T-helper 1 cell (primary cell): Measurements from ENCODE around the gene RTN3.
"Not testable (repeated sequence)": the region's sequence is repeated elsewhere in the genome, so short reads cannot be mapped to it uniquely, and the experiment has no call there.

Source experiments
- DNase-seq, 5 donors: peaks; one replicate each; pipeline ENCODE4 v3.0.0-alpha.2; 2012 to 2020

Gene RTN3

DNA sequence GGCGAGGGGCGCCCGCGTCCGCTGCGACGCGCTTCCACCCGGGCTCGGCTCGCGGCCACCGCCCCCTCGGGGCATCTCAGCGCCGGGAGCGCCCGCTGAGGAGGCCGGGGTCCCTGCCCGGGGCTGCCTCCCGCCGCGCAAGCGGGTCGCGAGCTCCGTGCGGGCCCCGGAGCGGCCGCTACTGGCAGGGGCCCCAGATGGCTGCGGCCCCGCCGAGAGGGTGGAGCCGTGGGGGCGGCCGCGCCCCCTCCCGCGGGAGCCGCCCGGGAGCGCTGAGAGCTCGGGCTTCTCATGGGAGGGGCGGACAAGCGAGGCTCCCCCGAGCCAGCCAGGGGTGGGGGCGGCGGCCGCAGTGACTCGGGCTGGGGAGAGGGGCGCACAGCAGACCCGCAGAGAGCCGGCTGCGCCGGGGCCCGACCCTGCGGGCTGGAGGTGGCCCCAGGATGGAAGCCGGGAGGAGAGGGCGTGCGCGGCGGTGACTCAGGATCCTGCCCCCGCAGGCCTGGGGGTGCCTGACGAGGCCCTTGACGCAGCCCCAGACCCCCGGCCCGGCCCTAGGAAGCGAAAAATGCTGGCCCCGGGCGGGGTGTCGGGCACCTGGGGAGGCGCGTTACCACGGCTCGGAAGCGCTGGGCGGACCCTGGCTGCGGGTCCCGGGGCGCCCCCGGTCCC is 87.9 kb downstream of the RTN3 start:
- peak in 2 of 5 donors; percentile 15 to 29 for DNase-seq

GRCh38 chr11:63769714-63770455 is 88.6 kb downstream of the RTN3 start:
- DNase-seq = no peak

- DNase-seq = no peak
Observed at GRCh38 chr11:63770763-63771162, 89.5 kb downstream of the RTN3 start.

DNA sequence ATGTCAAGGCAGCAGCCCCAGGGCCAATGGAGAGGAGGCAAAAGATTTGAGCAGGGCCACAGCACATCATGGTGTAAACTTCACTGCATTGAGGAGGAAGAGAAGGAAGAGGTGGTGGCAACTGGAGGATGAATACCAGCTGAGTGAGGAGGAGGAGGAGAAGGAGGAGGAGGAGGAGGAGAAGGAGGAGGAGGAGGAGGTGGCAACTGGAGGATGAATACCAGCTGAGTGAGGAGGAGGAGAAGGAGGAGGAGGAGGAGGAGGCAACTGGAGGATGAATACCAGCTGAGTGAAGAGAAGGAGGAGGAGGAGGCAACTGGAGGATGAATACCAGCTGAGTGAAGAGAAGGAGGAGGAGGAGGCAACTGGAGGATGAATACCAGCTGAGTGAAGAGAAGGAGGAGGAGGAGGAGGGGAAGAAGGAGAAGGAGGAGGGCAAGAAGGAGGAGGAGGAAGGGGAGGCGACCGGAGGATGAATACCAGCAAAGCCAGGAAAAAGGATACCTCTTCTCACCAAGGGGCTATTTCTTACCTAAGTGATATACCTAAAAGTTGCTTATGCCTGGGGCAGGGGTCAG is 90.5 kb downstream of the RTN3 start:
- DNase-seq = not testable (repeated sequence)

GRCh38 chr11:63775191-63775590 is 93.9 kb downstream of the RTN3 start:
- DNase-seq = no peak

- DNase-seq = no peak
Observed at GRCh38 chr11:63779039-63779438, 97.7 kb downstream of the RTN3 start.

DNA sequence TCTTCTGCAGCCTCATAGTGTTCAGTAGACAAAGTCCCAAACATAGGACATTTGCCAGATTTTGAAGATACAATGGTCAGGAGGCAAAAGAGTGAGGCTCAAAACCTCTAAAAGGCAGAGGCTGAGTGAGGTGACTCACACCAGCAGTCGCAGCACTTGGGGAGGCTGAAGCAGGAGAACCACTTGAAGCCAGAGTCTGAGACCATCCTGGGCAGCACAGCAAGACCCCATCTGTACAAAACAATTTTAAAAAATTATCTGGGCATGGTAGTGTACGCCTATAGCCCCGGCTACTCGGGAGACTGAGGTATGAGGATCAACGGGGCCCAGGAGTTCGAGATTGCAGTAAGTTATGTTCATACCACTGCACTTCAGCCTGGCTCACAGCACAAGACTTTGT is 101.4 kb downstream of the RTN3 start:
- no peak for DNase-seq

DNA sequence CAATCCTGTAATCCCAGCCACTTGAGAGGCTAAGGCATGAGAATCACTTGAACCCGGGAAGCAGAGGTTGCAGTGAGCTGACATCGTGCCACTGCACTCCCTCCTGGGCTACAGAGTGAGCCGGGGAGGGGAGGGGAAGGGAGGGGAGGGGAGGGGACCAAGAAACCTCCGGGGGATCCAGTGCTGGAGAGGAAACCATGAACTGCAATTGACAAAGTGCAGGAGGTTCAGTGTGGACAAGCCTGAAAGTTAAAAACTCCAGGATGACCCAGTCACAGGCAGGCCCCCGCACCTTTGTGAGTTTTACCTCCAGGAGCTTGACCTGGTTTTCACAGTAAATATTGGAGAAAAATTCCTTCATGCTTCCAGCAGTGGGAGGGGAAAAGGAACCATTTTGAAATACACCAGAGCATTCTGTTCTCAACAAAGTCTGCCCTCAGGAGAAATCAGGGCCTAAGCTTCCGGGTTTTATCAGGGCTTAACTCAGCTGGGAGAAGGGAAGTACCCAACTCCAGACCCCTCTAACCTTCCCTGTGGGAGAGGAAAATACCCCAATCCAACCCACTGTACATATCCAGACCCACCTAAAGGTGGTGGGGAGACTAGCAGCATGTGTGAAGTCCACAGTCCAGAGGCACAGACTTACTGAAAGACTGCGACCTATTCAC is 102.8 kb downstream of the RTN3 start:
- DNase-seq = no peak

GRCh38 chr11:63785823-63786222 is 104.5 kb downstream of the RTN3 start:
- DNase-seq = no peak

- no peak for DNase-seq
Observed at GRCh38 chr11:63791495-63792167, 110.3 kb downstream of the RTN3 start.

DNA sequence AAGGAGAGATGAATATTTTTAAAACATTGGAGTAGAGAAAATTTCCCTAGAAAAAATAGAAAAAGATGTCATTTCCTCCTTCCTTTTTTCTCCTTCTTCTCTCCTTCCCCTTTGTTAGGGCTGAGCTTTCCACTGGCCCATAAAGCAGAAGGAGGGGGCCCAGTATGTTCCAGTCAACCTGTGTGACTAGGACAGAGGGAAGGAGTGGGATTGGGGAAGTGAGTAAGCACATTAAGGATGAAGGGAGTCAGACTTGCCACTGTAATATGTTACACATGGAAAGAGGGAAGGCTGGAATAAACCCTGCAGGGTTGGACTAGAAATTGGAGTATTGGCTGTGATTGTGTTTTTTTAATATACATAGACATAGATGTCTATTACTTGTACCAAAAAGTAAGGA is 111.9 kb downstream of the RTN3 start:
- no peak for DNase-seq

DNA sequence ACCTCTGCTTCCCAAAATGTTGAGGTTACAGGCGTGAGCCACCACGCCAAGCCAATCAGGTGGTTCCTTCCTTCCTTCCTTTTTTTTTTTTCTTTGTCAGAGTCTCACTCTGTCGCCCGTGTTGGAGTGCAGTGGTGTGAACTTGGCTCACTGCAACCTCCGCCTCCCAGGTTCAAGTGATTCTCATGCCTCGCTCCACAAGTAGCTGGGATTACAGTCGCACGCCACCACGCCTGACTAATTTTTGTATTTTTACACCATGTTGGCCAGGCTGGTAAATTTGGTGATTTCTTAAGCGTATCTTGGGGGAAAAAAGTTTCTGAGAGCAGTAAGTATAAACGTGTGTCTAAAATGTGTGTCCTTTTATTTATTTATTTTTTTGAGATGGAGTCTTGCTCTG is 113.8 kb downstream of the RTN3 start:
- DNase-seq = no peak

DNA sequence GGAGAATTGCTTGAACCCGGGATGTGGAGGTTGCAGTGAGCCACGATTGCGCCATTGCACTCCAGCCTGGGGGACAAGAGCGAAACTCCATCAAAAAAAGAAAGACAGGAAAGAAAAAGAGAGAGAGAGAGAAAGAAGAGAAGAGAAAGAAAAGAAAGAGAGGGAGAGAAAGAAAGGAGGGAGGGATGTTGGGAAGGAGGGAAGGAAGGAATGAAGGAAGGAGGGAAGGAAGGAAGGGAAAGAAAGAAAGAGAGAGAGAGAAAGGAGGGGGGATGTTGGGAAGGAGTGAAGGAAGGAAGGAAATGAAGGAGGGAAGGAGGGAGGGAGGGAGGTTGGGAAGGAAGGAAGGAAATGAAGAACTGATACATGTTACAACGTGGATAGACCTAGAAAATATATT is 119.6 kb downstream of the RTN3 start:
- no peak for DNase-seq

DNA sequence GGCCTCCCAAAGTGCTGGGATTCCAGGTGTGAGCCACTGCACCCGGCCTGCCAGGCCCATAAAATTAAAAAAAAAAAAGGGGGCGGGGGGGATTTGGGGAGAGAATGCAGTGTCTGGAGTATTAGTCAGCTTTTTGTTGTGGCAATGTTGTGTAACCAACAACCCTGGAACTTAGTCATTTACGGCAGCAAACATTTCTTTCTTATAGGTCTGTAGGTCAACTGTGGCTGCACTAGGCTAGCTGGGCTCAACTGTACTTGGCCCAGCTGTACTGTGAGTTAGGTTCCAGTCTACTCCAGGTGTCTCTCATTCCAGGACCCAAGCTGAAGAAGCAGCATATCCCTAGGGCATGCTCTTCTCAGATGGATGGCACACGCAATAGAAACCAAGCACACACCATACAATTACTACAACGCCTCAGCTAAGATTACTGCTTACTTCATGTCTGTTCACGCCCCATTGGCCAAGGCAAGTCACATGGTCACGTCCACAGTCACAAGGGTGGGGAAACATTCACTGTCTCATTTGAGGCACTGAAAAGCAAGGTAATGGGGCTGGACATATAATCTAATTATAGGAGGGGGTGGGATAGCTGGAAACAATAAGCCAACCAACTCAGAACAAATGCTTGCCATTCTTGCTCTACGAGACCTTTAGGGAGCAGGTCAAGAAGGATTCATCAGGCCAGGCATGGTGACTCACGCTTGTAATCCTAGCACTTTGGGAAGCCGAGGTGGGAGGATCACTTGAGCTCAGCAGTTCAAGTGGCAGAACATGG is 121.5 kb downstream of the RTN3 start:
- DNase-seq = no peak

GRCh38 chr11:63804259-63804658 is 123.0 kb downstream of the RTN3 start:
- no peak for DNase-seq

DNA sequence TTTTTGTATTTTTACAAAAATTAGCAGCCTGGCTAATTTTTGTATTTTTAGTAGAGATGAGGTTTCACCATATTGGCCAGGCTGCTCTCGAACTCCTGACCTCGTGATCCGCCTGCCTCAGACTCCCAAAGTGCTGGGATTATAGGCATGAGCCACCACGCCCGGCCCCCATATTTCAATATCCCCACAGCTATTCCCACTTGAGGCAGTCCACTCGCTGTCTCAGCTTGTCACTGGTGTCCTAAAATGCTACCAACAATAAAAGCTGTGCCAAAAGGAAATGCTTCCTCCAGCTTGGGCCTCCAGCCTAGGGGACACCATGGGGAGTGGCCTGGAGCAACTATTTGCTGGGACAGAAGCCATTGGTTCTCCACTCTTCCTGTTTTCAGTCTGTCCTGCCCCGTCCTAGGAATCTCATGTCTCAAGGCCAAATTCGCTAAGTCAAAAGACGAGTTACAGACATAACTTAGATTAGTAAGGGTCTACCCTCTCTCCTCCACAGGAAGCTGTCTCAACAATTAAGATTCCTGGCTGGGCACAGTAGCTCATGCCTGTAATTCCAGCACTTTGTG is 124.6 kb downstream of the RTN3 start:
- no peak for DNase-seq
